GM18868 (cell line): ENCODE measurements around the gene PSMB4.
"Not testable (repeated sequence)": the region's sequence is repeated elsewhere in the genome, so short reads cannot be mapped to it uniquely, and the experiment has no call there.

ENCODE experiments used
- ATAC-seq: cut with Tn5 transposase; IDR thresholded peaks from one replicate; pipeline ENCODE4 v1.9.1; 2021; ENCODE audit warnings: mild to moderate bottlenecking, moderate library complexity; ENCODE audit not compliant: unreplicated experiment

The PSMB4 gene

GRCh38 chr1:151399324-151400171 lies at the start of gene PSMB4:
Gene PSMB4 (plus strand): TSS chr1:151399573. CDS start chr1:151399588, 15 bp downstream.
- peak; percentile 70 for ATAC-seq

- ATAC-seq, result not testable (repeated sequence)
Observed at GRCh38 chr1:151350323-151350722, 49.0 kb upstream of the PSMB4 start.

GRCh38 chr1:151352021-151352718 lies 47.2 kb upstream of the PSMB4 start:
- no peak for ATAC-seq

GRCh38 chr1:151356696-151357095 lies 42.7 kb upstream of the PSMB4 start:
- ATAC-seq, result no peak

- ATAC-seq, result no peak
Observed at GRCh38 chr1:151361883-151362282, 37.5 kb upstream of the PSMB4 start.

GRCh38 chr1:151362308-151363155 lies 36.8 kb upstream of the PSMB4 start:
- ATAC-seq, result no peak

- ATAC-seq, result no peak
Observed at GRCh38 chr1:151364996-151365395, 34.4 kb upstream of the PSMB4 start.

- ATAC-seq, result no peak
Observed at GRCh38 chr1:151367658-151368392, 31.5 kb upstream of the PSMB4 start.

- no peak for ATAC-seq
Observed at GRCh38 chr1:151368393-151369301, 30.7 kb upstream of the PSMB4 start.

GRCh38 chr1:151369302-151369610 lies 30.1 kb upstream of the PSMB4 start:
- no peak for ATAC-seq

GRCh38 chr1:151369621-151370048 lies 29.7 kb upstream of the PSMB4 start:
- ATAC-seq, result no peak

- ATAC-seq, result no peak
Observed at GRCh38 chr1:151370211-151370911, 29.0 kb upstream of the PSMB4 start.

GRCh38 chr1:151371370-151372057 lies 27.9 kb upstream of the PSMB4 start:
- ATAC-seq, result no peak

- ATAC-seq, result no peak
Observed at GRCh38 chr1:151372058-151372934, 27.1 kb upstream of the PSMB4 start, which contains the start of gene SELENBP1. Gene SELENBP1 (minus strand): TSS chr1:151372705. CDS start chr1:151372641, 64 bp downstream.

- no peak for ATAC-seq
Observed at GRCh38 chr1:151373196-151373595, 26.2 kb upstream of the PSMB4 start.

GRCh38 chr1:151377150-151377884 lies 22.1 kb upstream of the PSMB4 start:
- ATAC-seq, result no peak

- no peak for ATAC-seq
Observed at GRCh38 chr1:151384584-151384983, 14.8 kb upstream of the PSMB4 start.
